SK-N-MC (cell line): ENCODE measurements around the gene IDI2.

Experiments
- EZH2 ChIP-seq: fragments of 200-600 bp; sonication (generic); IDR thresholded peaks from one replicate; pipeline ENCODE4 v1.6.1; 2017; ENCODE audit warnings: antibody characterized with exemption
- POLR2AphosphoS5 ChIP-seq: IDR thresholded peaks from 2 replicates; pipeline ENCODE4 v1.6.1; 2012; ENCODE audit warnings: mild to moderate bottlenecking, low read depth, low read length, borderline replicate concordance

DNA sequence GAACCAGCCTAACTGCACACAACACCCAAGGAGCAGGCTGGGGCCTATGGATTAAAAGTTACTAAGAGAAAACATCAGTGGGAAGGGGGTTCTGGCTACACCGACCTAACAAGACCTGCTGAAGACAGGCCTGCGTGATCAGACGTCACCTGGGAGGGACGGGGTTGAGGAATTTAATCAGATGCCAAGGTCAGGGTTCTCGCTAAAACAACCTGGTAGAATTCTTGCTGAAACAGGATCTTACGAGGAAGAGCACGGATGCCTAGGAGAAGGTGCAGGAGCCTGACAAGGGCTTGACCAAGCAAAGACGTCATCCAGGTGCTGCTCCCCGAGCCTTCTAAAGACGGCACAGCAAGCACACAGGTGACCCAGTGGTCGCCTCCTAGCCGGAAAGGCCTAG is 1.6 kb downstream of the IDI2 start:
- TF ChIP-seq POLR2AphosphoS5, result no peak
- no peak for TF ChIP-seq EZH2
